SK-N-SH treated with all-trans-retinoic acid at 6 μM for 48 hours (cell line): Measurements from ENCODE around the gene SMPD3.
A peak's percentile ranks its signal among the peaks of the same experiment; 100 is the strongest.

Source experiments
- ATAC-seq: fragments of 200-7000 bp; cut with Tn5 transposase; 3 replicates; pipeline ENCODE4 v1.9.1; 2020; ENCODE audit warnings: mild to moderate bottlenecking, moderate library complexity
- ARNTL ChIP-seq: fragments of 450-650 bp; formaldehyde crosslinking; IDR thresholded peaks from 2 replicates; pipeline ENCODE4 v1.5.0; 2020; ENCODE audit warnings: low read depth, mild to moderate bottlenecking, moderate library complexity, borderline replicate concordance
- BACH2 ChIP-seq: fragments of 250-450 bp; sonication (Bioruptor Pico); IDR thresholded peaks from 2 replicates; pipeline ENCODE4 v1.9.0; 2021; ENCODE audit warnings: mild to moderate bottlenecking, borderline replicate concordance
- CSDC2 ChIP-seq: fragments of 250-450 bp; sonication (Bioruptor Pico); IDR thresholded peaks from 2 replicates; pipeline ENCODE4 v1.5.0; 2020; ENCODE audit warnings: mild to moderate bottlenecking, moderate library complexity
- CSRNP3 ChIP-seq: fragments of 250-450 bp; sonication (Bioruptor Pico); IDR thresholded peaks from 2 replicates; pipeline ENCODE4 v1.5.1; 2021; ENCODE audit warnings: mild to moderate bottlenecking, moderate library complexity
- ESRRG ChIP-seq: fragments of 250-450 bp; sonication (Bioruptor Pico); IDR thresholded peaks from 2 replicates; pipeline ENCODE4 v1.6.1; 2021; ENCODE audit warnings: mild to moderate bottlenecking
- GLIS3 ChIP-seq: fragments of 250-450 bp; sonication (Bioruptor Pico); IDR thresholded peaks from 2 replicates; pipeline ENCODE4 v1.5.0; 2020; ENCODE audit warnings: mild to moderate bottlenecking, moderate library complexity
- ISL1 ChIP-seq: fragments of 250-450 bp; sonication (Bioruptor Pico); IDR thresholded peaks from 2 replicates; pipeline ENCODE4 v2.1.2; 2022; ENCODE audit warnings: mild to moderate bottlenecking, moderate library complexity
- OSR1 ChIP-seq: fragments of 250-450 bp; sonication (Bioruptor Pico); IDR thresholded peaks from 2 replicates; pipeline ENCODE4 v1.8.0; 2022; ENCODE audit warnings: moderate library complexity, mild to moderate bottlenecking, inconsistent platforms
- PATZ1 ChIP-seq: fragments of 250-450 bp; sonication (Bioruptor Pico); IDR thresholded peaks from 2 replicates; pipeline ENCODE4 v1.8.0; 2020; ENCODE audit warnings: mild to moderate bottlenecking, moderate library complexity, borderline replicate concordance
- POU6F1 ChIP-seq: fragments of 250-450 bp; sonication (Bioruptor Pico); IDR thresholded peaks from 2 replicates; pipeline ENCODE4 v1.8.0; 2021; ENCODE audit warnings: low read depth, mild to moderate bottlenecking, moderate library complexity, borderline replicate concordance
- PPARA ChIP-seq: fragments of 250-450 bp; sonication (Bioruptor Pico); IDR thresholded peaks from 2 replicates; pipeline ENCODE4 v1.5.0; 2020; ENCODE audit warnings: mild to moderate bottlenecking, borderline replicate concordance
- RARB ChIP-seq: fragments of 250-450 bp; sonication (Bioruptor Pico); IDR thresholded peaks from 2 replicates; pipeline ENCODE4 v1.8.0; 2021; ENCODE audit warnings: mild to moderate bottlenecking, moderate library complexity
- SNAI2 ChIP-seq: fragments of 250-450 bp; sonication (Bioruptor Pico); IDR thresholded peaks from 2 replicates; pipeline ENCODE4 v1.5.0; 2020; ENCODE audit warnings: mild to moderate bottlenecking, moderate library complexity
- TCF4 ChIP-seq: fragments of 250-450 bp; sonication (Bioruptor Pico); IDR thresholded peaks from 2 replicates; pipeline ENCODE4 v1.8.0; 2021; ENCODE audit warnings: mild to moderate bottlenecking, moderate library complexity, borderline replicate concordance
- TOX ChIP-seq: fragments of 250-450 bp; sonication (Bioruptor Pico); IDR thresholded peaks from 2 replicates; pipeline ENCODE4 v1.8.0; 2021; ENCODE audit warnings: mild to moderate bottlenecking, moderate library complexity, borderline replicate concordance
- ZC3H10 ChIP-seq: fragments of 250-450 bp; sonication (Bioruptor Pico); IDR thresholded peaks from 2 replicates; pipeline ENCODE4 v1.5.1; 2021; ENCODE audit warnings: mild to moderate bottlenecking, moderate library complexity
- ZFP30 ChIP-seq: fragments of 450-650 bp; formaldehyde crosslinking; IDR thresholded peaks from 2 replicates; pipeline ENCODE4 v1.5.0; 2022; ENCODE audit warnings: mild to moderate bottlenecking, moderate library complexity
- ZNF565 ChIP-seq: fragments of 450-650 bp; formaldehyde crosslinking; conservative IDR thresholded peaks from 2 replicates; pipeline ENCODE4 v1.5.0; 2020; ENCODE audit warnings: low read depth, mild to moderate bottlenecking, moderate library complexity
- ZNF70 ChIP-seq: fragments of 450-650 bp; formaldehyde crosslinking; IDR thresholded peaks from 2 replicates; pipeline ENCODE4 v1.5.0; 2020; ENCODE audit warnings: mild to moderate bottlenecking, moderate library complexity
- ZNF8 ChIP-seq: fragments of 450-650 bp; formaldehyde crosslinking; IDR thresholded peaks from 2 replicates; pipeline ENCODE4 v1.5.0; 2020; ENCODE audit warnings: mild to moderate bottlenecking, moderate library complexity
- TF ChIP-seq, protein P1 (sequence below): fragments of 250-450 bp; sonication (Bioruptor Pico); IDR thresholded peaks from 2 replicates; pipeline ENCODE4 v1.5.1; 2020; ENCODE audit warnings: low read depth, mild to moderate bottlenecking, moderate library complexity
- TF ChIP-seq, protein P2 (sequence below): fragments of 250-450 bp; sonication (Bioruptor Pico); IDR thresholded peaks from 2 replicates; pipeline ENCODE4 v1.5.0; 2020; ENCODE audit warnings: mild to moderate bottlenecking, moderate library complexity

Gene SMPD3

DNA sequence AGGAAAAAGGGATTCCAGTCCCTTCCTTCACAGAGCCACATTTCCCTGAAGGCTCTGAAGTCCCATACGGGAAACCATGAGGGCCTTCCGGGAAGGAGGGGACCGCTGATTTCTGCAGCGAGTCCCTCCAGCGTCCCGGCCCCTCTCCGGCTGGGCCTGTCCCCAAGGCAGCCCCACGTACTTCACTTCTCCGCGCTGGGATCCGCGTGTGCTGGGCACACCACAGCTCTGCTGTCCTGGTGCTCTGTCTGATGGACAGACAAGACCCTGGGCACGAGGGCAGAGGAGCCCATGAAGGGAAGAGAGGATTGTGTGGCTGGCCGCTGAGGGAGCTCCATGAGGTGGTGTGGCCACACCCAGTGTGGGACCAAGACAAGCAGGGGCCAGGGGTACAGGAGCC is 80.4 kb downstream of the SMPD3 start:
- TF ChIP-seq GLIS3 (CRISPR knock-in tag) (no peak), OSR1 (no peak), CSDC2 (CRISPR knock-in tag) (no peak), ZNF565 (CRISPR knock-in tag) (no peak), TCF4 (CRISPR knock-in tag) (no peak)
- TF ChIP-seq, protein P1, sequence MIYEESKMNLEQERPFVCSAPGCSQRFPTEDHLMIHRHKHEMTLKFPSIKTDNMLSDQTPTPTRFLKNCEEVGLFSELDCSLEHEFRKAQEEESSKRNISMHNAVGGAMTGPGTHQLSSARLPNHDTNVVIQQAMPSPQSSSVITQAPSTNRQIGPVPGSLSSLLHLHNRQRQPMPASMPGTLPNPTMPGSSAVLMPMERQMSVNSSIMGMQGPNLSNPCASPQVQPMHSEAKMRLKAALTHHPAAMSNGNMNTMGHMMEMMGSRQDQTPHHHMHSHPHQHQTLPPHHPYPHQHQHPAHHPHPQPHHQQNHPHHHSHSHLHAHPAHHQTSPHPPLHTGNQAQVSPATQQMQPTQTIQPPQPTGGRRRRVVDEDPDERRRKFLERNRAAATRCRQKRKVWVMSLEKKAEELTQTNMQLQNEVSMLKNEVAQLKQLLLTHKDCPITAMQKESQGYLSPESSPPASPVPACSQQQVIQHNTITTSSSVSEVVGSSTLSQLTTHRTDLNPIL = no peak
- no peak for ATAC-seq

DNA sequence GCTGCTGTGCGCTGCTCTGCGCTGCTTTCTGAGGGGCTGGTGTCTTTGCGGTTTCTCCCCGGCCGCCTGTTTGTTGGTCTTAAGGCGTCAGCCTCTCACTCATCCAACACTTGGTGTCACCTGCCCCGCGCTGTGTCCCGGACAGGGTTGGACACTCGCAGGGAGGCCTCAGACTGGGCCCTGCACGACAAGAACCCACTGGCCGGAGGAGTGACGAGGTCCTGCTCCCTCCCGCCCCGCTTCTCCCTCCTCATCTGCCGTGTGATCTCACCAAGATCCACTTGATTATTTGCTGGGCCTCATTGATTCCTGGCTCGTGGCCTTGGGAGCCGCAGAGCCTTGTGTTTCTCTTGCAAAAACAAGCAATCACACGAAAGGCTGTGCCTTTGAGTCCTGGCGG is 80.9 kb downstream of the SMPD3 start:
- TF ChIP-seq TOX (CRISPR knock-in tag) = no peak
- TF ChIP-seq ARNTL (CRISPR knock-in tag) = no peak
- TF ChIP-seq OSR1 = no peak
- no peak for ATAC-seq

- peak; percentile 58 for ATAC-seq
- no peak for TF ChIP-seq PPARA (CRISPR knock-in tag)
- TF ChIP-seq ISL1 (CRISPR knock-in tag) = no peak
- no peak for TF ChIP-seq ZNF70 (CRISPR knock-in tag)
- TF ChIP-seq ZFP30 (CRISPR knock-in tag) = no peak
- TF ChIP-seq, protein P2, sequence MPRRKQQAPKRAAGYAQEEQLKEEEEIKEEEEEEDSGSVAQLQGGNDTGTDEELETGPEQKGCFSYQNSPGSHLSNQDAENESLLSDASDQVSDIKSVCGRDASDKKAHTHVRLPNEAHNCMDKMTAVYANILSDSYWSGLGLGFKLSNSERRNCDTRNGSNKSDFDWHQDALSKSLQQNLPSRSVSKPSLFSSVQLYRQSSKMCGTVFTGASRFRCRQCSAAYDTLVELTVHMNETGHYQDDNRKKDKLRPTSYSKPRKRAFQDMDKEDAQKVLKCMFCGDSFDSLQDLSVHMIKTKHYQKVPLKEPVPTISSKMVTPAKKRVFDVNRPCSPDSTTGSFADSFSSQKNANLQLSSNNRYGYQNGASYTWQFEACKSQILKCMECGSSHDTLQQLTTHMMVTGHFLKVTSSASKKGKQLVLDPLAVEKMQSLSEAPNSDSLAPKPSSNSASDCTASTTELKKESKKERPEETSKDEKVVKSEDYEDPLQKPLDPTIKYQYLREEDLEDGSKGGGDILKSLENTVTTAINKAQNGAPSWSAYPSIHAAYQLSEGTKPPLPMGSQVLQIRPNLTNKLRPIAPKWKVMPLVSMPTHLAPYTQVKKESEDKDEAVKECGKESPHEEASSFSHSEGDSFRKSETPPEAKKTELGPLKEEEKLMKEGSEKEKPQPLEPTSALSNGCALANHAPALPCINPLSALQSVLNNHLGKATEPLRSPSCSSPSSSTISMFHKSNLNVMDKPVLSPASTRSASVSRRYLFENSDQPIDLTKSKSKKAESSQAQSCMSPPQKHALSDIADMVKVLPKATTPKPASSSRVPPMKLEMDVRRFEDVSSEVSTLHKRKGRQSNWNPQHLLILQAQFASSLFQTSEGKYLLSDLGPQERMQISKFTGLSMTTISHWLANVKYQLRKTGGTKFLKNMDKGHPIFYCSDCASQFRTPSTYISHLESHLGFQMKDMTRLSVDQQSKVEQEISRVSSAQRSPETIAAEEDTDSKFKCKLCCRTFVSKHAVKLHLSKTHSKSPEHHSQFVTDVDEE (CRISPR knock-in tag) = no peak
- TF ChIP-seq ARNTL (CRISPR knock-in tag) = no peak
- no peak for TF ChIP-seq CSDC2 (CRISPR knock-in tag)
These were observed 81.3 kb downstream of the SMPD3 start for GRCh38 chr16:68367030-68367429.

DNA sequence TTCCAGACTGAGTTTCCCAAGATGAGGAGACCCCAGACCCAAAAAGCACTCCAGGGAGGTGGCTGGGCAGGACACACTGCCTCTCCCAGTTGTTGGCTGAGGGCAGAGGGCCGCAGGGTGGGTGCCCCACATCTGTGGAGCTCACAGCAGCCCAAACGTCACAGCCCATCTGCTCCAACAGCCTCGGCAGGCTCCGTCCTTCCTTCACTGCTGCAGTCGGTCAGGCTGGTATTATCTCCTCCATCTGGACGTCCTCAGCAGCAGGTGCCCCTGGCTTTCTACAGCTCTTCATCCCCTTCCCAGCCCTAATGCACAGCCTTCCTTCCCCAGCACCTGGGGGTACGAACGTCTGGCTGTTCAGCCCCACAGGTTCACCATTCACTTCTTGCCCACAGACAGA is 82.2 kb downstream of the SMPD3 start:
- ATAC-seq = no peak
- TF ChIP-seq ZNF565 (CRISPR knock-in tag) = no peak
- TF ChIP-seq CSDC2 (CRISPR knock-in tag) = no peak
- no peak for TF ChIP-seq OSR1
- TF ChIP-seq, all 23 proteins: peak for 0

GRCh38 chr16:68365167-68365817 is 83.0 kb downstream of the SMPD3 start:
- ATAC-seq = no peak
- TF ChIP-seq GLIS3 (CRISPR knock-in tag) (no peak), ISL1 (CRISPR knock-in tag) (no peak), BACH2 (CRISPR knock-in tag) (no peak), PATZ1 (CRISPR knock-in tag) (no peak), RARB (no peak), ESRRG (CRISPR knock-in tag) (no peak), ZNF565 (CRISPR knock-in tag) (no peak), POU6F1 (CRISPR knock-in tag) (no peak), ZC3H10 (no peak), ZNF8 (CRISPR knock-in tag) (no peak), CSRNP3 (CRISPR knock-in tag) (no peak), PPARA (CRISPR knock-in tag) (no peak), TOX (CRISPR knock-in tag) (no peak), SNAI2 (CRISPR knock-in tag) (no peak), OSR1 (no peak), ZNF70 (CRISPR knock-in tag) (no peak), CSDC2 (CRISPR knock-in tag) (no peak)
- TF ChIP-seq, protein P1 = no peak
